ENCODE measurements around the gene FAM83F. TPM values are rescaled to one million over a fixed set of nuclear protein-coding genes. Genes with fewer than 3 reads are reported as not detected.

Gene FAM83F
- total and polyA plus RNA-seq, 10 of the 15 experiments (the other 5 are each of a cell fraction or from before 2014, with no cell fraction given) = 0.01 to 0.05 (median 0.01) TPM; not detected in 7

DNA sequence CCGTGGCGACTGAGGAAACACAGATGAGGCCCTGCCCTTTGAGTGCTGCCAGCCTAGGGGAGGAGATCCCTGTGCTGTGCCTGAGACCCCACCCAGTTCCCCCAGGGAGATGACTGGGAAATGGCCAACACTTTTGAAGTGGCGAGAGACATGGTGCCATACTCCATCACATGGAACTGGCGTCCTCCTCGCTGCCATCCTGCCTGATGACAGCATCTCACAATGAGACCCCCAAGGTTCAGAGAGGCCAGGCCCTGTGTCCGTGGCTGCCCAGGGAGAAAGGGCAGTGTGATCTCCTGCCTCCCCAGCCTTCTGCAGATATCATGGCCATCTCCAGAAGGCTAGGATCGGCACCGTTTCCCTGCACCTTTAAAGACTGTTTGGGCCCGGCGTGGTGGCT is 31.1 kb downstream of the FAM83F start:
- Histone ChIP-seq H3K36me3 (ENCODE audit: control insufficient read depth in 2 of 2, insufficient read depth in 2 of 2, low read length in 1 of 2) (no peaks in the 10 kb centered on the region), H3K4me3 (no peak overlapping the region), H3K27me3 (replicated peaks in 1 of 2; ENCODE audit: control insufficient read depth in 2 of 2, insufficient read depth in 2 of 2, low read length in 1 of 2) (peaks cover 0 to 1% of the 10 kb centered on the region in 2 experiments; a peak in 2 of 4 replicates), H3K27ac (ENCODE audit: control insufficient read depth, insufficient read depth) (no peak overlapping the region), H3K4me1 (ENCODE audit: control insufficient read depth, insufficient read depth, low read length) (no peaks in the 10 kb centered on the region), H4K20me1 (ENCODE audit: control insufficient read depth, insufficient read depth) (no peaks in the 10 kb centered on the region), H3K79me2 (ENCODE audit: control insufficient read depth, insufficient read depth, low read length) (no peaks in the 10 kb centered on the region), H2AFZ (ENCODE audit: control insufficient read depth, low read depth, low read length) (no peak overlapping the region), H3K9ac (ENCODE audit: control insufficient read depth, insufficient read depth, low read length) (no peak overlapping the region), H3K4me2 (ENCODE audit: control insufficient read depth, insufficient read depth) (no peak overlapping the region), H3K9me3 (replicated peaks; ENCODE audit: control insufficient read depth, insufficient read depth, low read length) (no peaks in the 10 kb centered on the region)
- no peak for TF ChIP-seq TCF12 (IDR thresholded peaks at IDR 0.05; ENCODE audit: low read depth, low read length)
- TF ChIP-seq RB1 (IDR thresholded peaks at IDR 0.05; ENCODE audit: borderline replicate concordance) = no peak
- TF ChIP-seq IKZF2 (IDR thresholded peaks at IDR 0.05) = no peak
- TF ChIP-seq MTA2 (IDR thresholded peaks at IDR 0.05; ENCODE audit: low read depth) = no peak
- TF ChIP-seq SREBF2 (IDR thresholded peaks at IDR 0.05; ENCODE audit: low read length) = no peak
- TF ChIP-seq NRF1 (conservative IDR thresholded peaks at IDR 0.05; ENCODE audit: low read depth, low read length) = no peak
- no peak for TF ChIP-seq TAF1 (IDR thresholded peaks at IDR 0.05; ENCODE audit: borderline replicate concordance, low read depth, low read length)
- TF ChIP-seq ZBED1 (IDR thresholded peaks at IDR 0.05; ENCODE audit: borderline replicate concordance) = no peak
- no peak for TF ChIP-seq RAD21 (IDR thresholded peaks at IDR 0.05; ENCODE audit: insufficient read depth, low read depth, low read length)
- TF ChIP-seq CBX5 (IDR thresholded peaks at IDR 0.05; ENCODE audit: low read depth) = no peak
- no peak for TF ChIP-seq CREM (IDR thresholded peaks at IDR 0.05; ENCODE audit: low read depth)
- TF ChIP-seq MTA3 (IDR thresholded peaks at IDR 0.05; ENCODE audit: borderline replicate concordance, low read length) = no peak
- CTCF ChIA-PET = interaction anchor here (1.0 to 6.6 kb wide), 30 partner anchors 9 to 706 kb away, joined by 3 to 157 read pairs (median 8); partner anchors contain the start of gene RPL3
- intact Hi-C loops (cut with micrococcal nuclease; ENCODE audit: unreplicated experiment) (loop anchor here (10.0 kb wide), 1 partner anchor 91 kb away; no protein-coding TSS in a partner anchor), in situ Hi-C loops (cut with MboI) (loop anchor here (5.0 kb wide), 1 partner anchor 484 kb away; no protein-coding TSS in a partner anchor)
- BruUV-seq (replicated peaks) = no TSS peak
- SMC1A ChIA-PET (ENCODE audit: uncharacterized antibody, unreplicated experiment) = interaction anchor here (0.8 to 3.6 kb wide), 11 partner anchors 10 to 532 kb away, joined by 3 to 31 read pairs (median 9); partner anchors contain the start of gene RPS19BP1
- RAD21 ChIA-PET (ENCODE audit: unreplicated experiment) = interaction anchor here (1.1 to 3.6 kb wide), 12 partner anchors 7 to 496 kb away, joined by 3 to 36 read pairs (median 6); partner anchors contain the start of gene GRAP2
- 32% methylated on average over 10 of the region's 10 CpGs for WGBS (ENCODE audit: insufficient coverage, insufficient replicate concordance, low lambda C conversion rate, missing lambda C conversion rate)
- no peak for FAIRE-seq
- POLR2A ChIA-PET = no interaction called here
- ATAC-seq = no peak
- DNase-seq (ENCODE audit: low read depth, low spot score) = no peak

Measured in GM12878 (cell line).